ENCODE results near the gene MRPS27. TPM values are rescaled to one million over a fixed set of nuclear protein-coding genes. Genes with fewer than 3 reads are reported as not detected.
A peak's percentile ranks its signal among the peaks of the same experiment; 100 is the strongest.

Gene MRPS27
- total and polyA plus RNA-seq, 2 of the 4 experiments (the other 2 are of a cell fraction): 46.9 to 90.5 TPM

DNA sequence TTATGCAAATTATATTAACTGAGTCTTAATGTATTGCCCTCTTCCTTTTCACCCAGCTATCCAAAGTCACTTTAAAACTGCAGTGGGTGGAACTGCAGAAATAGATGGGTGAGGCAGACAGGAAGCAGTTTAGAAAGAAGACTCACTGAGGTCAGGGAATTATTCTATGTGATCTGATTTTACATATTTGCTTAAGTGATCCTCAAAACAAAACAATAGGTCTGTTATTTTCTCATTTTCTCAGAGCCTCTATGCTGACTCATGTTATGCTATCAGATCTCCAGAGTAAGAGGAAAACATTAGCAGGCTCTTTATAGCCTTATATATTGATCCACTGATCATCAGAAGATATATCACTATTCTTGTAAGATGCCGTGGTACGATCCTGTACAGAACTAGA is 63.5 kb downstream of the MRPS27 start:
- BruUV-seq (replicated peaks): no TSS peak
- no peak overlapping the region for H4K8ac ChIP-seq (ENCODE audit: low read depth in 2 of 2, low read length in 2 of 2)
- H4K91ac ChIP-seq (ENCODE audit: insufficient read depth, low read depth, low read length): no peak overlapping the region
- no peak overlapping the region for H2BK20ac ChIP-seq (ENCODE audit: low read depth, low read length)
- dilution Hi-C loops (cut with HindIII; ENCODE audit: low sequenced_read_pairs, unreplicated experiment): no loop called here
- H4K20me1 ChIP-seq (ENCODE audit: insufficient read depth, low read length): no peaks in the 10 kb centered on the region
- intact Hi-C loops (cut with micrococcal nuclease): no loop called here
- H3K18ac ChIP-seq (ENCODE audit: low read depth, low read length): no peak overlapping the region
- DNase-seq: peak; percentile 31
- H3K27ac ChIP-seq (ENCODE audit: insufficient read depth, low read length): no peak overlapping the region
- H3K4ac ChIP-seq (ENCODE audit: low read depth, low read length): no peak overlapping the region
- no peak overlapping the region for H3K9ac ChIP-seq (ENCODE audit: low read depth, low read length)
- H3K23ac ChIP-seq (ENCODE audit: low read depth, low read length): no peak overlapping the region
- no peaks in the 10 kb centered on the region for H3K36me3 ChIP-seq (ENCODE audit: control insufficient read depth, insufficient read depth, low read length)
- ATAC-seq (ENCODE audit: low read depth): peak; percentile 51; the same call in 1 of the 2 replicates
- H3K14ac ChIP-seq (replicated peaks; ENCODE audit: low read depth, low read length): no peak overlapping the region
- no peak overlapping the region for H4K5ac ChIP-seq (ENCODE audit: low read depth, low read length)
- H3K79me1 ChIP-seq (ENCODE audit: low read depth in 1 of 2, low read length in 2 of 2): peaks cover 6 to 21% of the 10 kb centered on the region in 2 experiments
- no CpG with 5 or more reads among the region's 2 CpGs for WGBS, 2 experiments (ENCODE audit: extremely low coverage in 2 of 2, insufficient read length in 1 of 2)
- TF ChIP-seq CHD1 (IDR thresholded peaks at IDR 0.05; ENCODE audit: low read depth, low read length) (no peak), RAD21 (IDR thresholded peaks at IDR 0.05; ENCODE audit: low read length) (no peak), RCOR1 (IDR thresholded peaks at IDR 0.05; ENCODE audit: insufficient replicate concordance, low read length) (no peak), NFE2L2 (IDR thresholded peaks at IDR 0.05; ENCODE audit: low read depth, low read length) (no peak), MAFK (IDR thresholded peaks at IDR 0.05; ENCODE audit: low read depth, low read length) (0 out of 2 replicates have a peak, but pooled peaks have one; percentile 23)
- TF ChIP-seq, protein P1, sequence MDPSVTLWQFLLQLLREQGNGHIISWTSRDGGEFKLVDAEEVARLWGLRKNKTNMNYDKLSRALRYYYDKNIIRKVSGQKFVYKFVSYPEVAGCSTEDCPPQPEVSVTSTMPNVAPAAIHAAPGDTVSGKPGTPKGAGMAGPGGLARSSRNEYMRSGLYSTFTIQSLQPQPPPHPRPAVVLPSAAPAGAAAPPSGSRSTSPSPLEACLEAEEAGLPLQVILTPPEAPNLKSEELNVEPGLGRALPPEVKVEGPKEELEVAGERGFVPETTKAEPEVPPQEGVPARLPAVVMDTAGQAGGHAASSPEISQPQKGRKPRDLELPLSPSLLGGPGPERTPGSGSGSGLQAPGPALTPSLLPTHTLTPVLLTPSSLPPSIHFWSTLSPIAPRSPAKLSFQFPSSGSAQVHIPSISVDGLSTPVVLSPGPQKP (IDR thresholded peaks at IDR 0.05; ENCODE audit: borderline replicate concordance, low read depth, low read length): no peak
- TF ChIP-seq, protein P2, sequence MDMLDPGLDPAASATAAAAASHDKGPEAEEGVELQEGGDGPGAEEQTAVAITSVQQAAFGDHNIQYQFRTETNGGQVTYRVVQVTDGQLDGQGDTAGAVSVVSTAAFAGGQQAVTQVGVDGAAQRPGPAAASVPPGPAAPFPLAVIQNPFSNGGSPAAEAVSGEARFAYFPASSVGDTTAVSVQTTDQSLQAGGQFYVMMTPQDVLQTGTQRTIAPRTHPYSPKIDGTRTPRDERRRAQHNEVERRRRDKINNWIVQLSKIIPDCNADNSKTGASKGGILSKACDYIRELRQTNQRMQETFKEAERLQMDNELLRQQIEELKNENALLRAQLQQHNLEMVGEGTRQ (IDR thresholded peaks at IDR 0.05; ENCODE audit: low read depth, low read length): no peak
- H2BK15ac ChIP-seq (ENCODE audit: low read depth, low read length): no peak overlapping the region
- H3K9me3 ChIP-seq (ENCODE audit: control insufficient read depth, insufficient read depth, low read length): no peaks in the 10 kb centered on the region
- H3K27me3 ChIP-seq (ENCODE audit: control insufficient read depth, insufficient read depth, low read length): no peaks in the 10 kb centered on the region
- H2AK9ac ChIP-seq (replicated peaks; ENCODE audit: low read depth, low read length, poor library complexity): no peak overlapping the region
- no peak overlapping the region for H3K56ac ChIP-seq (ENCODE audit: extremely low read depth, insufficient read depth, low read length)
- no peak overlapping the region for H3K4me2 ChIP-seq (ENCODE audit: low read depth, low read length)
- ChIA-PET CTCF (no interaction called here), POLR2A (ENCODE audit: unreplicated experiment) (no interaction called here)
- in situ Hi-C loops (cut with MboI; ENCODE audit: low sequenced_read_pairs): no loop called here
- no peak overlapping the region for H2AFZ ChIP-seq (replicated peaks; ENCODE audit: low read length, poor library complexity)
- H3K4me3 ChIP-seq (ENCODE audit: insufficient read depth, low read depth, low read length): no peak overlapping the region
- peaks cover 9% of the 10 kb centered on the region for H3K4me1 ChIP-seq (ENCODE audit: control insufficient read depth, insufficient read depth, low read length)
- H2AK5ac ChIP-seq (ENCODE audit: low read depth, low read length): no peak overlapping the region
- H3K9me1 ChIP-seq (ENCODE audit: insufficient read depth, low read length): no peaks in the 10 kb centered on the region
- H2BK120ac ChIP-seq (ENCODE audit: low read depth, low read length): no peak overlapping the region
- no peak overlapping the region for H2BK5ac ChIP-seq (ENCODE audit: low read depth, low read length, poor library complexity, severe bottlenecking)
